Transverse colon (tissue), 4 donors: Measurements from ENCODE around the gene RUFY3. TPM values are rescaled to one million over a fixed set of nuclear protein-coding genes. Genes with fewer than 3 reads are reported as not detected.
"Not testable (repeated sequence)": the region's sequence is repeated elsewhere in the genome, so short reads cannot be mapped to it uniquely, and the experiment has no call there.

Experiments used
- DNase-seq: peaks from one replicate; pipeline ENCODE4 v3.0.0-alpha.2; 2019
- H3K27ac ChIP-seq, 4 donors: fragments of 200-600 bp; sonication (generic); 2 replicates each; pipeline ENCODE4 v1.5.1; 2016 to 2018; ENCODE audit warnings: inconsistent platforms in 4 of 4
- H3K27me3 ChIP-seq: fragments of 200-600 bp; sonication (generic); 2 replicates; pipeline ENCODE4 v1.5.1; 2017; ENCODE audit warnings: inconsistent platforms
- H3K36me3 ChIP-seq, 4 donors: fragments of 200-600 bp; sonication (generic); 2 replicates each; pipeline ENCODE4 v1.5.1; 2017 to 2019; ENCODE audit warnings: inconsistent platforms in 4 of 4
- H3K4me1 ChIP-seq, 4 donors: fragments of 200-600 bp; sonication (generic); 2 replicates each; pipeline ENCODE4 v1.5.1; 2017 to 2020; ENCODE audit warnings: inconsistent platforms in 4 of 4
- H3K4me3 ChIP-seq, 4 donors: fragments of 200-600 bp; sonication (generic); 1 replicate in 1 of 4; 2 replicates in 3 of 4; pipeline versions ENCODE4 v1.5.1 to v1.6.1; 2017 to 2019; ENCODE audit warnings: inconsistent platforms in 4 of 4
- H3K9me3 ChIP-seq, 2 donors: fragments of 200-600 bp; sonication (generic); 2 replicates each; pipeline ENCODE4 v1.5.1; 2017 to 2019; ENCODE audit warnings: inconsistent platforms in 2 of 2
- CTCF ChIP-seq, 5 experiments: fragments of 200-600 bp in 3 of 5; fragments of 450-650 bp in 2 of 5; sonication (generic) in 3 of 5; IDR thresholded peaks; 1 replicate in 2 of 5; 2 replicates in 3 of 5; pipeline ENCODE4 v1.5.1; 2016 to 2017; ENCODE audit warnings: antibody characterized with exemption in 5 of 5, inconsistent platforms in 3 of 5, mild to moderate bottlenecking in 2 of 5, moderate library complexity in 1 of 5
- EP300 ChIP-seq: sonication (generic); formaldehyde crosslinking; IDR thresholded peaks from one replicate; pipeline ENCODE4 v1.6.1; 2017; ENCODE audit warnings: antibody characterized with exemption, low read depth
- POLR2A ChIP-seq: fragments of 450-650 bp; IDR thresholded peaks from one replicate; pipeline ENCODE4 v1.6.1; 2016; ENCODE audit warnings: antibody characterized with exemption, mild to moderate bottlenecking, moderate library complexity
- POLR2AphosphoS5 ChIP-seq, 3 donors: sonication (generic); formaldehyde crosslinking; IDR thresholded peaks; one replicate each; pipeline ENCODE4 v1.6.1; 2016; ENCODE audit warnings: antibody characterized with exemption in 3 of 3
- WGBS, 2 donors: methylation state at CpG; one replicate each; pipeline ENCODE4 v1.1.5; 2018; ENCODE audit warnings: low coverage in 1 of 2; 5-methylcytosine and 5-hydroxymethylcytosine counted together
- in situ Hi-C, 4 donors: fragments of 200-750 bp; cut with MboI; loops; one replicate each; pipeline versions ENCODE4 v1.15.0 to v1.15.1; 2017; ENCODE audit warnings: low sequenced_read_pairs in 3 of 4, low pct_ligation_motif_present in 1 of 4, low pct_unique_long_range_greater_than_20kb in 1 of 4
- intact Hi-C: fragments of 100-400 bp; cut with DNase I; formaldehyde crosslinking; loops from one replicate; pipeline ENCODE4 v1.15.1; 2023; ENCODE audit warnings: low total_unique reads
- total RNA-seq, 4 donors: library from RNA; depleted of rRNA; stranded (reverse); fragments of >200 nt; gene quantifications; one replicate each; pipeline ENCODE4 v1.1.0, GENCODE V29; 2016

The RUFY3 gene
- total RNA-seq, 4 donors from 2014 or later: 39.6 to 93.9 (median 50.8) TPM

DNA sequence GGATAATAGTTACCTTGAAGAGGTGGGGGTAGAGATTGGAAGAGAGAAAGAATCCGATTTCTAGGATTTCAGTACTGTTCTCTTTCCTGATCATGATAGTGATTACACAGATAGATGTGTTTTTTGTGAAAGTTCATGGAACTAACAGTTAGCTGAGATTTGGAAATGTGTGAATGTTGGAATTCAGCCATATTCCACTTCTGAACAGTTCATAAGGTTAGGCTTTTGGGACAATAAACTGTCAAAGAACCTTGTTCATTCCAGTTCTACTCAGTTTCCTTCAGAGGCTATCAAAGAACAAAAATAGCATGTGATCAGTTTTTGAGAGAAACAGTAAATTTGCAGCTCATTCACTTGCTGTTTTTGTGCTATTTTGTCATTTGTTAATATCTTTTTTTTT is 43.6 kb downstream of the RUFY3 start:
- WGBS, 2 donors: 80 to 93% methylated on average over 1 of the region's 1 CpG
- H3K27me3 ChIP-seq: no peaks in the 10 kb centered on the region
- H3K4me3 ChIP-seq: no peak overlapping the region
- no peak overlapping the region for H3K27ac ChIP-seq
- in situ Hi-C loops: no loop called here
- no peaks in the 10 kb centered on the region for H3K9me3 ChIP-seq
- DNase-seq: no peak
- H3K4me1 ChIP-seq: no peaks in the 10 kb centered on the region
- H3K36me3 ChIP-seq: peaks cover 0 to 18% (median 8%) of the 10 kb centered on the region in 4 donors
- TF ChIP-seq EP300: no peak
- intact Hi-C loops: no loop called here

GRCh38 chr4:70768301-70768948 is 46.7 kb downstream of the RUFY3 start:
- Histone ChIP-seq H3K4me3 (no peak overlapping the region), H3K36me3 (peaks cover 0 to 26% (median 13%) of the 10 kb centered on the region in 4 donors), H3K27me3 (no peaks in the 10 kb centered on the region), H3K27ac (no peak overlapping the region), H3K4me1 (no peaks in the 10 kb centered on the region), H3K9me3 (no peaks in the 10 kb centered on the region)
- intact Hi-C loops (no loop called here), in situ Hi-C loops (no loop called here)
- DNase-seq: no peak
- WGBS, 2 donors: 83 to 95% methylated on average over 3 of the region's 3 CpGs
- TF ChIP-seq CTCF (IDR thresholded peaks at IDR 0.05) (no peak), POLR2AphosphoS5 (IDR thresholded peaks at IDR 0.05) (no peak), POLR2A (no peak), EP300 (no peak)

DNA sequence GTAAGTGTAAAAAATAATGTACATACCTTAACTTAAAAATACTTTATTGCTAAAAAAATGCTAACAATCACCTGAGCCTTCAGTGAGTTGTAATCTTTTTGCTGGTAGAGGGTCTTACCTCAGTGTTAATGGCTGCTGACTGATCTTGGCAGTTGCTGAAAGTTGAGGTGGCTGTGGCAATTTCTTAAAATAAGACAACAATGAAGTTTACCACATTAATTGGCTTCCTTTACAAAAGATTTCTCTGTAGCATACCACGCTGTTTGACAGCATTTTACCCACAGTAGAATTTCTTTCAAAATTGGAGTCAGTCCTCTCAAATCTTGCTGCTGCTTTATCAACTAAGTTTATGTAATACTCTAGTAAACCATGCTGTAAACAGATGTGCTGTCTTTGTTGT is 47.6 kb downstream of the RUFY3 start:
- 100% methylated on average over 1 of the region's 1 CpG for WGBS, 2 donors
- DNase-seq, in situ Hi-C loops, H3K27me3 ChIP-seq, H3K4me3 ChIP-seq, intact Hi-C loops, H3K27ac ChIP-seq, H3K4me1 ChIP-seq, H3K9me3 ChIP-seq: not testable (repeated sequence)
- H3K36me3 ChIP-seq: peaks cover 0 to 23% (median 11%) of the 10 kb centered on the region in 4 donors

- Histone ChIP-seq H3K4me1 (no peaks in the 10 kb centered on the region), H3K27ac (no peak overlapping the region), H3K9me3 (no peaks in the 10 kb centered on the region), H3K27me3 (no peaks in the 10 kb centered on the region), H3K36me3 (peaks cover 0 to 26% (median 11%) of the 10 kb centered on the region in 4 donors), H3K4me3 (no peak overlapping the region)
- in situ Hi-C loops: no loop called here
- intact Hi-C loops: no loop called here
- WGBS, 2 donors: 84 to 94% methylated on average over 6 of the region's 6 CpGs
- no peak for DNase-seq
- no peak for TF ChIP-seq EP300
- TF ChIP-seq CTCF (IDR thresholded peaks at IDR 0.05): no peak
- no peak for TF ChIP-seq POLR2AphosphoS5 (IDR thresholded peaks at IDR 0.05)
- TF ChIP-seq POLR2A: no peak
These were observed 51.3 kb downstream of the RUFY3 start for GRCh38 chr4:70772929-70773555.

GRCh38 chr4:70778888-70779422 is 57.2 kb downstream of the RUFY3 start:
- DNase-seq: no peak
- peaks cover 0 to 8% (median 4%) of the 10 kb centered on the region in 4 donors for H3K36me3 ChIP-seq
- intact Hi-C loops (no loop called here), in situ Hi-C loops (no loop called here)
- no peaks in the 10 kb centered on the region for H3K27me3 ChIP-seq
- TF ChIP-seq POLR2AphosphoS5 (IDR thresholded peaks at IDR 0.05): peak in 2 of 3 donors; percentile 36 to 40
- no peak for TF ChIP-seq EP300
- TF ChIP-seq POLR2A: no peak
- TF ChIP-seq CTCF (IDR thresholded peaks at IDR 0.05): no peak
- peaks cover 0 to 6% (median 0%) of the 10 kb centered on the region in 4 donors for H3K4me1 ChIP-seq
- H3K4me3 ChIP-seq: no peak overlapping the region
- WGBS, 2 donors: 54 to 64% methylated on average over 5 of the region's 5 CpGs
- peak overlapping the region in 3 of 4 donors; percentile 1 to 42 (median 37) for H3K27ac ChIP-seq
- no peaks in the 10 kb centered on the region for H3K9me3 ChIP-seq
